Astrocyte of the spinal cord (primary cell): Measurements from ENCODE around the gene HDAC7.
"Not testable (repeated sequence)": the region's sequence is repeated elsewhere in the genome, so short reads cannot be mapped to it uniquely, and the experiment has no call there.

Experiments used
- DNase-seq: peaks from one replicate; pipeline ENCODE4 v3.0.0; 2011; ENCODE audit warnings: low read depth, low spot score
- H3K4me3 ChIP-seq: 2 replicates; pipeline ENCODE4 v1.5.1; 2011; ENCODE audit warnings: low read depth, mild to moderate bottlenecking, low read length, moderate library complexity
- in situ Hi-C: cut with HindIII; loops from 2 replicates; pipeline ENCODE4 v1.10.0; 2017; ENCODE audit warnings: low sequenced_read_pairs
- TF ChIP-seq, protein P1 (sequence below): IDR thresholded peaks from 2 replicates; pipeline ENCODE4 v1.5.1; 2012; ENCODE audit warnings: low read depth, mild to moderate bottlenecking, low read length, inconsistent platforms

Gene HDAC7

DNA sequence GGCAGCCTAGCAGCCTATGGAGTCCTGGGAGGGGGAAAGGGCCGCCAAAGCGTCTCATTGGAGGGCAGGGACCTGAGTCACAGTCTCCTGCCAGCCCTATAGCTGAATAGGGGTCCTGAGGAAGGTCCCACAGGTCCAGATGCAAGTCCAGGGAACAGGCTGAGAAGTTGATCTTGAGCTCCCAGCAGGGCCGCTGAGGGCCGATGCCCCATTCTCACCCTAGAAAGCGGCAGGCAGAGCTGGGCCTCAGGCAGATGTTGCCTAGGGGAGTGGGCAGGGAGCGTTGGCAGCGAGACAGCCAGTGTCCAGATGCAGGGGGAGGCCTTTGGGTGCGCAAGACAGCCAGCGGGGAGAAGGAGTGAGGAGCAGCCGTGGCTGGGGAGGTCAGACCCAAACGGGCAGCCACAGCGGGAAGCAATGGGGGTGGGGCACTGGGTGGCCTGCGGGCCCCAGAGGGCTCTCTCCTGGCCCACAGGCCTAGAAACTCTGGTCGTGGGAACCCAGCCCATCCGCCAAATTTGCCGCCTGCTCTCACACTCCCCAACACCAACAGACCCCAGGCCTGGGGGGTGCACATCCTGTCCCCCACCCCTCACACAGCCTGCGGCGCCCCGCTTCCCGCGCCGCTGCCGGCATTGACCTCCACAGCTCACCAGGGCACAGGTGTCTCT, 1.1 kb downstream of the HDAC7 start:
- in situ Hi-C loops = no loop called here
- peak overlapping the region; percentile 71 for H3K4me3 ChIP-seq
- TF ChIP-seq, protein P1, sequence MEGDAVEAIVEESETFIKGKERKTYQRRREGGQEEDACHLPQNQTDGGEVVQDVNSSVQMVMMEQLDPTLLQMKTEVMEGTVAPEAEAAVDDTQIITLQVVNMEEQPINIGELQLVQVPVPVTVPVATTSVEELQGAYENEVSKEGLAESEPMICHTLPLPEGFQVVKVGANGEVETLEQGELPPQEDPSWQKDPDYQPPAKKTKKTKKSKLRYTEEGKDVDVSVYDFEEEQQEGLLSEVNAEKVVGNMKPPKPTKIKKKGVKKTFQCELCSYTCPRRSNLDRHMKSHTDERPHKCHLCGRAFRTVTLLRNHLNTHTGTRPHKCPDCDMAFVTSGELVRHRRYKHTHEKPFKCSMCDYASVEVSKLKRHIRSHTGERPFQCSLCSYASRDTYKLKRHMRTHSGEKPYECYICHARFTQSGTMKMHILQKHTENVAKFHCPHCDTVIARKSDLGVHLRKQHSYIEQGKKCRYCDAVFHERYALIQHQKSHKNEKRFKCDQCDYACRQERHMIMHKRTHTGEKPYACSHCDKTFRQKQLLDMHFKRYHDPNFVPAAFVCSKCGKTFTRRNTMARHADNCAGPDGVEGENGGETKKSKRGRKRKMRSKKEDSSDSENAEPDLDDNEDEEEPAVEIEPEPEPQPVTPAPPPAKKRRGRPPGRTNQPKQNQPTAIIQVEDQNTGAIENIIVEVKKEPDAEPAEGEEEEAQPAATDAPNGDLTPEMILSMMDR = no peak
- DNase-seq = peak; percentile 32

DNA sequence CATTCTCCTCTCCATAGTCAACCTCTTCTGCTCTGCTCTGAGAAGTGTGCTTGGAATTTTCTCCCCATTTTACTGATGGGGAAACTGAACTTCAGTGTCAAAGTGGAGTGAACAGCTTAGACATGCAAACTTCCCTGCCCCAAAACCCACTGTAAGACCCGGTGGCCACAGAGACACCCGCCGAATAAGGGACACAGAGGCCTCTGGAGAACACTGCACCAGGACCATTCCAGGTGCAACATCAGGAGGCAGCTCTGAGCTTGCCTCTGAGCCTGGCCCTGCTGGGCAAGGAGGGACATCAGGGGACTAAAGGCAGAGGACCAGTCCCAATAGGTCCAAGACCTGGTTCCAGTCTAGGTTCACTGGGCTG, 1.7 kb downstream of the HDAC7 start:
- no peak for DNase-seq
- TF ChIP-seq, protein P1 = no peak
- H3K4me3 ChIP-seq = peak overlapping the region; percentile 71
- in situ Hi-C loops = no loop called here

DNA sequence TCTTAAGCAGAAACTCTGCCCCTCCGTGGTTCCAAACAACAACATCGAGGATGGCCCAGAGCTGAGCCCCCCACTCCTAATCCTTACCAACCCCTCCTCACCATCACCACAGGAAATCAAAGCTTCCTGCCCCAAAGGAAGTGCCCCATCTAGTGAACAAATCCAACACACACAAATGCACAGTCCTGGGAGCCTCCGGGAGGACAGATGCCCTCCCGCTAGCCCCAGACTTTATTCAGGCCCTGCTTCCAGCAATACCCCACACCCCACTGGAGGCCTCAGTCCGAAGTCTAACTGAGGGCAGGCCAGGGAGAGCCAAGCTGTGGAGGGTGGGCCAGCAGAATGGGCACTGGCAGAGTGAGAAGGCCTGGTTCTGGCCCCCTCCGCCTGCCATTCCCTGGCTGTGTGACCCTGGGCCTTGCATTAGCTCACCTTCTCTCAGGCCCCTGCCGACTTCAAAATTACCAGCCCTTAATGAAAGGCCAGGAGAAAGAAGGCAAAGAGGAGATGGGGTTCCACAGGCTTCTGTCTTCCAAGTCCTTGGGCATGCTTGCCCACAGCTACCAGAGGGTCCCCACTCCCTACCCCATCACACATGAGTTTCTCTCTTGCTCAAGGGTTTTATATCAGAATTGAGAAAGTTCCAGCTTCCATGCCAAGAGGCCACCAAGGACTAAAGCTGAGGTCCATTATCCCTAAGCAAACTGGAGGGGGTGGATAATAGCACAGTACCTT, 2.3 kb downstream of the HDAC7 start:
- TF ChIP-seq, protein P1 = peak; percentile 41
- in situ Hi-C loops = no loop called here
- DNase-seq = no peak
- peak overlapping the region; percentile 71 for H3K4me3 ChIP-seq

DNA sequence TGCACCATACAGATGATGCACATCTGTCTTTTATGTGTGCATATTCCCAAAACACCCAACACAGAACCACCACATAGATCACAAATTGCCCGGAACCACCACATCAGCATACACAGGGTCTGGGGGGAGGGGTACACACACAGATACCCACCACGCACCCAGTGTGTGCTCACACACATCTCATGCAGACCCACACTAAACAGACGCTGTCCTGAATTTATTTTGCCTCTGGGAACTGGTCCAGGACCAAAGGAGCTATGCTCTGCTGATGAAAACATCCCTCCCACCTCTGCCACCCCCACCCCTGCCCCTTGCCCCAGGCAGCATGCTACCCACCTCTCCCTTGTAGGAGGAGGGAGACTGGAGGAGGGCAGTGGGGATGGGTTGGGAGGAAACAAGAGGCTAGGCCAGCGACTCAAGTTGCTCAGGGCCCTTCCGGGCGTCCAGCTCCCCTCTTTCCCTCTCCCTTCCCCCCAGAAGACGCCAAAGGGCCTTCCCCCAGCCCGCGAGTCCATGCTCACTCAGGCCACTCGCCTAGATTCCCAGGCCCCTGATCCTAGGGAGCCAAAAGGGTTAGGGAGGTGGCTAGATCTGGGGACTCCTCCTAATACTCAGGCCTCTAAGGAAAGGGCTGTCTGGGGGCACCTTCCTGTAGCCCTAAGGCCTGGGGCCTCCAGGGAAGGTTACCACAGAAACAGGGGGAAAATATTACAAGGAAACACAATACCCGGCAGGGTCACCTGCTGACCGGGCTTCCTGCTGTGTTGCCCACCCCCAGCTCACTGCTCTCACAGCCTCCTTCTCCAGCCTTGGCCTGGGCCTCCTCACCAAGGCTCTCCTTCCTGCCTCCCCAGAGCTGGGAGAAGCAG, 3.1 kb downstream of the HDAC7 start:
- TF ChIP-seq, protein P1 = no peak
- no peak for DNase-seq
- H3K4me3 ChIP-seq = peak overlapping the region; percentile 71
- in situ Hi-C loops = no loop called here

DNA sequence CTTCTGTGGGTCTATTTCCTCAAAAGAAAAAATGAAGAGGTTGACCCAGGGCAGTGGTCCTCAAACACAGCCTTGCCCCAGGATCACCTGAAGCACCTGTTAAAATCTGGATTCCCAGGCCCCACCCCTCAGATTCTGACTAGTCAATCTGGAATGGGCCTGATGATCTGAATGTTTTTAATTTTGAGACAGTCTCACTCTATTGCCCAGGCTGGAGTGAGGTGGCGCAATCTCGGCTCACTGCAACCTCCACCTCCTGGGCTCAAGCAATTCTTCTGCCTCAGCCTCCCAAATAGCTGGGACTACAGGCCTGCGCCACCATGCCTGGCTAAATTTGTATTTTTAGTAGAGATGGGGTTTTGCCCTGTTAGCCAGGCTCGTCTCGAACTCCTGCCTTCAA, 4.3 kb downstream of the HDAC7 start:
- H3K4me3 ChIP-seq, DNase-seq, in situ Hi-C loops: not testable (repeated sequence)

DNA sequence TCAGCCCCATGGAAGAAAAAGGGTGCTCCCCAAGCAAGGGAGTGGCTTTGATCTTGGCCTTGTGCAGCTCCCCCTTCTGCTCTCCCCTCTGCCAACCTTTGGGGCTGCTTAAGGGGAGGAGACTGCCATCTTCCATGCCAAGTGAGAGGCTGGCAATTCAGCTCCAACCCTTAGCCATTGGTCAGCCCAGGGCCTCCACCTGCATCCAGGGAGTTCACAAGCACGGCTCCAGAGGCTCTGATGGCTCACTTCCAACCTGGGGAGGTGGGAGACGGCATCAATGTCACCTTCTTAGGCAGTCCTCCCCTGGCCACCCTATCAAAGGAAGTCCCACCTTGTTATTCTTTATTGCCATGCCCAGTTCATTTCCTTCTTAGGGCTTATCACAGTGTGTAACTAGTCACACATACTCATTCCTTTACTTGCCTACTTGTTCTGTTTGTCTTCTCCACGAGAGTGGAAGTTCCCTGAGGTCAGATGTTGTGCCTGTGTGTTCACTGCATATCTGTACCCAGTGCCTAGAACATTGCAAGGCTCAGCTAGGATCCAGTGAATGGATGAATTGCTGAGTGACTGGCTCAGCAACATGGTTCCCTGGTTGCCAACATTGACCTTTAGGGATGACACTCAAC, 5.0 kb downstream of the HDAC7 start:
- DNase-seq = no peak
- H3K4me3 ChIP-seq = no peak overlapping the region
- TF ChIP-seq, protein P1 = no peak

More for the DNA sequence above, 5.0 kb downstream of the HDAC7 start:
- in situ Hi-C loops = no loop called here
